ELF-1 (cell line): ENCODE measurements around the gene ST6GALNAC2.
"Not testable (repeated sequence)": the region's sequence is repeated elsewhere in the genome, so short reads cannot be mapped to it uniquely, and the experiment has no call there.

ENCODE experiments used
- DNase-seq: peaks from one replicate; pipeline ENCODE4 v3.0.0-alpha.2; 2016; ENCODE audit warnings: low read depth, low spot score

Gene ST6GALNAC2

DNA sequence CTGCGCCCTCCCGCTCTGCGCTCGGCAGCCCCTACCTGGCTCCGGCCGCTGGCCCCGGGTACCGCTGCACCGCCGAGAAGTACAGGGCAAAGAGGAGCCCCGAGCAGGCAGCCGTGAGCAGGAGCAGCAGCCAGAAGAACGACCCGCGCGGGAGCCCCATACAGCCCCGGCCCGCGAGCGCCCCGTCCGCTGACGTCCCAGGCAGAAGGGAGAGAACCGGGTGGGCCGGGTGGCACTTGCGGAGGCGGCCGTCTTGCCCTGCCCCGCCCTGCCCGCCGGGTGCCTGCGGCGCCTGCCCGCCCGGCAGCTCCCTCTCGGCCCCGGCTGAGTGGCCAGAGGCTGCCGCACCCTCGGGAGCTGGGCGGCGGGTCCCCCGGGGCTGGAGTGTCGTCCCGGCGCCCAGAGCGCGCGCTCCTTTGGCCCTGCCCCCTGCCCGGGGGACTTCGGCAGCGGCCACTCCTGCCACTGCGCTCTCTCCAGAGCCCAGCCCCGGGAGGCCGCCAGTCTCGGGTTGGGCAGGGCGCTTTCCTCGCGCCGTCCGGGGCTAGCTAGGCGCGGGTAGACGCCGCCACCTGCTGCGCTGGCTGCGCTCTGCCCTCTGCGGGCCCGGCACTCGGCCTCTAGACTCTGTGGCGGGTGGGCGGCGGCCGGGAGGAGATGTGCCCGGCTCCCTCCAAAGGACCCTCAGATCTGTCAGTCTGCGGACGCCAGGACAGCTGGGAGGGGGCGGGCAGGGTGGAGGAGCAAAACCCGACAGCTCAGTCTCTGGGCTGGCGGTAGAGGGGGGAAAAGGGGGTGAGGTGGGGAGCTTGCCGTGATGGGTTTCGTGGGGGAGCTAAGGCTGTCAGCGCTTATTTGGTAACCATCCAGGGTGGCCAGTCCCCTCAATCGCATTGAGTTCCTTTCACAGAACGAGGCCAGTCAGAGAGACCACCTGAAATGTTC, at the start of gene ST6GALNAC2:
TSS of gene ST6GALNAC2 (minus strand) at position 212 of the 945 bp plus-strand sequence. CDS start at position 160, 52 bp downstream.
- DNase-seq = peak; percentile 71

DNA sequence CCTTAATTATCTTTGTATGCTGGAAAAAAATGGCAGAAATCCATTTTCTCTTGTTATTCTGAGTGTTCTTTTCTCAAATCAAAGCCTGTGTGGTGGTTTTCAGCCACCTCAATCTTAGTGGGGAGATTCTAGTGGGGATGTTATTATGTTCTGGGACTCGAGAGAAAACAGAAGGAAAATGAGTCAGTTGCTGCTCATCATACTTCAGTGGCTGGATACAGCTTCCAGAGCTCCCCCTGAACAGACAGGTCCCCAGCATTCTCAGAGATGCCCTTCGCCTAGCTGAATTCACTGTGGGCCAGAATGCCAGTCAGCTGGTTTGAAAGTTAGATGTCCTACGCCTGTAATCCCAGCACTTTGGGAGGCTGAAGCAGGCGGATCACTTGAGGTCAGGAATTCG, 49.4 kb upstream of the ST6GALNAC2 start:
- no peak for DNase-seq

DNA sequence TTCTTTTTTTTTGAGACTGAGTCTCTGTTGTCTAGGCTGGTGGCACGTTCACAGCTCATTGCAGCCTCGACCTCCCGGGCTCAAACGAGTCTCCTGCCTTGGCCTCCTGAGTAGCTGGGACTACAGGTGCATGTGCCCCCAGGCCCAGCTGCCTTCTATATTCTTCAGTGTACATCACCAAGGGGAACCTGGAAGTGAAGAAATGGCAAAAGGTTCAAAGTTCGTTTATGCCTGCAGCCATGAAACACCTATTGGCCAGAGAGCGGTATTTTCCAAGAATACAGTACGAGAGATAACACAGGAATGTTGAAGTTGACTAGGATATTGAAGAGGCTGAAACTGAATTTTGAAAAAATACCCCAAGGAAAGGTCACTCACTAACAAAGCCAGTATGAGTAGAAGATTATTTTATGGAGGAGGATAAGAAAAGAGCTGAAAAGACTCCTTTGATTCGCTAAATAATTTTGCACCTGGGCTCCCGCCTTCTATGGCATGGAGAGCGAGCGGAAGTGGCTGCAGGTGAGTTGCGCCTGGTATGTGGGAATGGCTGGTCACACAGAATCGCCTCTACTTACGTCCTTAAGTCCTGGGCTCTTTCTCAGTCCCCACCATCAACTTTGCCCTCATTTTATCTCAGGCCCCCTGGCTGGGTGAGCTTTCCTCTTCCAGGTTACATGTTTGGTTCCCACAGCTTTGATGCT, 48.1 kb upstream of the ST6GALNAC2 start:
- DNase-seq = no peak

GRCh38 chr17:76631821-76632565, 46.3 kb upstream of the ST6GALNAC2 start:
- DNase-seq = no peak

- DNase-seq = no peak
Observed at GRCh38 chr17:76630151-76630550, 44.5 kb upstream of the ST6GALNAC2 start.

DNA sequence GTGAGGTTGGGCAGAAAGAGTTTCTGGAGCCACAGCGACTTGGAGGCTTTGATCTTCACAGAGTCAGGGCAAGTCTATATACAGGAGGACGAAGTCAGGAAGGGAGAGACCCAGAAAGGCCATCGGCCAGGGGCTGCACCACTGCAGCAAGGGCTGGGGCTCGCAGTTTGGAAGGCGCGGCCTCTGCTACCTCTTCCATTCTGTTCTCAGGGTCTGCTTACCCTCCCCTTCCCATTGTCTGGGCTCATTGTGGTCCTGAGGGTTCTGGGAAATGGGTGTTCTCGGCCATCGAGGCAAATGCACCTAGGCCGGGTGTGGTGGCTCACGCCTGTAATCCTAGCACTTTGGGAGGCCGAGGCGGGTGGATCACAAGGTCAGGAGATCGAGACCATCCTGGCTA, 41.9 kb upstream of the ST6GALNAC2 start:
- DNase-seq = no peak

DNA sequence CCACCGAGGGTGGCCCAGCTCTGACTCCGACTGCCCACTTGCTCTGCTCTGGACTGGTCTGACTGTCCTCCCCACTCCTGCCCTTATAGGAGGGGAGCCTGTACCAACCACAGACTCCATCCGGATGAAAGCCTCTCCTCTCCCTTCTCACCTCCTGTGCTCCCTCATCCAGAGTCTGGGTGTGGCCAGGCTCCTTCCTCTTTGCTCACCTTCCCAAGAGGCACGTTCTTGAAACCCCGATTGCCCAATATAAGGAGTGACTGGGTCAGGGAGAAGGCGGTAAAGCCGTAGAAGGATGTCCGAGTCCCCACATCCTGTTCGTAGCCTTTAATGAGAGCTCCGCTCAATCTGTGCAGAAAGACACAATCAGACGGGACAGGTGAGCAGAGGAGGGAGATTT, 40.8 kb upstream of the ST6GALNAC2 start:
- no peak for DNase-seq

DNA sequence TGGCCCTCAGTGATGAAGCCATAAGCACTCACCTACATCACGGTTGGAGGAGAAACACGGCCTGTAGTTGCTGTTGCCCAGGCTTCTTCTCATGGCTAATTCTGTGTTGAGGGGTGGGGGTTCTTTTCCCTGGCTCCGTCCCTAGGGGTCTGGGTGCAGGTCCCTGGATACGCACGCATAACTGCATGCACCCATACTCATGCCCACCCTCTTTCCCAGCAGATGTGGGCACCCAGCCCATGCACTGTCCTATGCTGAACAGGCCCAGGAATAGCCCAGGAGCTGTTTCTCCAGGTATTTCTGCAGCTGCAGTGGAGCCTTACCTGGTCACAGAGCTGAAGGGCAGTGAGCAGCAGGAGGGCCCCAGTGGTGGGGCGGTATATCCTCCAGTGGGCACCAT, 39.8 kb upstream of the ST6GALNAC2 start:
- DNase-seq = no peak

GRCh38 chr17:76623271-76624146, 37.8 kb upstream of the ST6GALNAC2 start:
- peak; percentile 85 for DNase-seq

GRCh38 chr17:76617838-76618237, 32.2 kb upstream of the ST6GALNAC2 start:
- DNase-seq = no peak

DNA sequence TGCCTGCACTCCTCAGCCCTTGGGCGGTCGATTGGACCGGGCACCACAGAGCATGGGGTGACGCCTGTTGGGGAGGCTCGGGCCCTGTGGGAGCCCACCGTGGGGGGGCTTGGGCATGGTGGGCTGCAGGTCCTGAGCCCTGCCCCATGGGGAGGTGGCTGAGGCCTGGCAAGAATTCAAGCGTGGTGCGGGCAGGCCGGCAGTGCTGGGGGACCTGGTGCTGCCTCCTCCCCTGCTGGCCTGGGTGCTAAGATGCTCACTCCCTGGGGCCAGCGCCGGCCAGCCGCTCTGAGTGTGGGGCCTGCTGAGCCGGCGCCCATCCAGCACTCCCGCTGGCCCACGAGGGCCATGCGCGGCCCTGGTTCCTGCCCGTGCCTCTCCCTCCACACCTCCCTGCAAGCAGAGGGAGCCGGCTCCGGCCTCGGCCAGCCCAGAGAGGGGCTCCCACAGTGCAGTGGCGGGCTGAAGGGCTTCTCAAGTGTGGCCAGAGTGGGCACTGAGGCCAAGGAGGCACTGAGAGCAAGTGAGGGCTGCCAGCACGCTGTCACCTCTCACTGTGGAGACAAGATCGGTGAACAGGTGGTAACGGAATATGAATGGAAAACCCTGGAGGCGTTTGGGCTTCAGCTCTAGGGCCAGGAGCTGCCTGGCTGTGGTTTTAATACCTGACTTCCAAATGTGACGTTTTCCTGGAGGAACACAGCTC, 29.4 kb upstream of the ST6GALNAC2 start:
- DNase-seq = no peak

GRCh38 chr17:76614064-76614759, 28.6 kb upstream of the ST6GALNAC2 start:
- DNase-seq = not testable (repeated sequence)

- DNase-seq = peak; percentile 85
Observed at GRCh38 chr17:76612977-76613851, 27.6 kb upstream of the ST6GALNAC2 start.

- DNase-seq = no peak
Observed at GRCh38 chr17:76612465-76612864, 26.8 kb upstream of the ST6GALNAC2 start.

DNA sequence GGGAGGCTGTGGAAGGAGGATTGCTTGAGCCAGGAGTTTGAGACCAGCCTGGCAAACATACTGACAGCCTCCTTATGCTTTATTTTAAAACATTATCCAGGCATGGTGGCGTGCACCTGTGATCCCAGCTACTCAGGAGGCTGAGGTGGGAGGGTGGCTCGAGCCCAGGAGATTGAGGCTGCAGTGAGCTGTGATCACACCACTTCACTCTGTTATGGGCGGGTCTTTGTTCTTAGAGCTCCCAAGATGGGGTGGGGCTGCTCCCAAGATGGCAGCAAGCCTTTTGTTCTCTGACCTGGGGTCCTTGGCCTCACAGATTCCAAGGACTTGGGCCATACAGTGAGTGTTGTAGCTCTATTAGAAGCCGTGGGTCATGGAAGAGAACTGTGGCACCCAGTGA, 26.1 kb upstream of the ST6GALNAC2 start:
- no peak for DNase-seq

DNA sequence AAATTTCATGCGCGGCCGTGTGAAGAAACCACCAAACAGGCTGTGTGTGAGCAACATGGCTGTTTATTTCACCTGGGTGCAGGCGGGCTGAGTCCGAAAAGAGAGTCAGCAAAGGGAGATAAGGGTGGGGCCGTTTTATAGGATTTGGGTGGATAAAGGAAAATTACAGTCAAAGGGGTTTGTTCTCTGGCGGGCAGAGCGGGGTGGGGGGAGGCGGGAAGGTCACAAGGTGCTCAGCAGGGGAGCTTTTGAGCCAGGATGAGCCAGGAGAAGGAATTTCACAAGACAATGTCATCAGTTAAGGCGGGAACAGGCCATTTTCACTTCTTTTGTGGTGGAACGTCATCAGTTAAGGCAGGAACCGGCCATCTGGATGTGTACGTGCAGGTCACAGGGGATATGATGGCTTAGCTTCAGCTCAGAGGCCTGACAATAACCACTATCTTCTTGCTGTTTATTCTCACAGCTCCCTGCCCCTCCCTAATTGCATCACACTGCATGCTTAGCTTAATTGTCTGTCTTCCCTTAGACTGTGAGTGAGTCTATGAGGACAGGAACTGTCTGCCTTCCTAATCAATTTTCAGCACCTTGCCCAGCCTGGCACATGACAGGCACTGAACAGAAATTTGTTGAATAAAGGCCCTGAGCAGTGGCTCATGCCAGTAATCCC, 25.6 kb upstream of the ST6GALNAC2 start:
- DNase-seq = not testable (repeated sequence)

GRCh38 chr17:76606685-76607084, 21.0 kb upstream of the ST6GALNAC2 start:
- DNase-seq = not testable (repeated sequence)

- DNase-seq = no peak
Observed at GRCh38 chr17:76601065-76601464, 15.4 kb upstream of the ST6GALNAC2 start.
